ENCODE results near the gene ZBTB46. TPM values are rescaled to one million over a fixed set of nuclear protein-coding genes. Genes with fewer than 3 reads are reported as not detected.

The ZBTB46 gene
- total RNA-seq, 1 donor from 2014 or later: 9.0 TPM

DNA sequence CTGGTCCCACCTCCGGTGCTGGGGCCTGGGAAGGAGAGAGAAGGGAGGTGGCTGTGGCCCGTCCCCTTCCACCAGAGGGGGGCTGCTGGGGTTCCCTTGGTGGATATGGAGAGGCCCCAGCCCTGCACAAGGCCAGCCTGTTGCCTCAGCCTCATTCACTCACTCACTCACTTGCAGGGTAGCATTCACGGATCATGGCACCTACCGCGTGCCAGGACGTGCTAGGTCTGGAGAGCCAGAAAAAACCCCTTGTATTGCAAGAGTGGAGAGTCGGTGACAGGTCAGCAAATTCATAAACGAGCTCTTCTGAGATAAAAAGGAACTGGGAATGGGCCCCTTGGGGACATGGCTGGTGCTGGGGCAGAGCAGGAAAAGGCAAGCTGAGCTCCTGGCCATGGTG is 6.4 kb upstream of the ZBTB46 start:
- DNase-seq (ENCODE audit: low spot score): no peak

DNA sequence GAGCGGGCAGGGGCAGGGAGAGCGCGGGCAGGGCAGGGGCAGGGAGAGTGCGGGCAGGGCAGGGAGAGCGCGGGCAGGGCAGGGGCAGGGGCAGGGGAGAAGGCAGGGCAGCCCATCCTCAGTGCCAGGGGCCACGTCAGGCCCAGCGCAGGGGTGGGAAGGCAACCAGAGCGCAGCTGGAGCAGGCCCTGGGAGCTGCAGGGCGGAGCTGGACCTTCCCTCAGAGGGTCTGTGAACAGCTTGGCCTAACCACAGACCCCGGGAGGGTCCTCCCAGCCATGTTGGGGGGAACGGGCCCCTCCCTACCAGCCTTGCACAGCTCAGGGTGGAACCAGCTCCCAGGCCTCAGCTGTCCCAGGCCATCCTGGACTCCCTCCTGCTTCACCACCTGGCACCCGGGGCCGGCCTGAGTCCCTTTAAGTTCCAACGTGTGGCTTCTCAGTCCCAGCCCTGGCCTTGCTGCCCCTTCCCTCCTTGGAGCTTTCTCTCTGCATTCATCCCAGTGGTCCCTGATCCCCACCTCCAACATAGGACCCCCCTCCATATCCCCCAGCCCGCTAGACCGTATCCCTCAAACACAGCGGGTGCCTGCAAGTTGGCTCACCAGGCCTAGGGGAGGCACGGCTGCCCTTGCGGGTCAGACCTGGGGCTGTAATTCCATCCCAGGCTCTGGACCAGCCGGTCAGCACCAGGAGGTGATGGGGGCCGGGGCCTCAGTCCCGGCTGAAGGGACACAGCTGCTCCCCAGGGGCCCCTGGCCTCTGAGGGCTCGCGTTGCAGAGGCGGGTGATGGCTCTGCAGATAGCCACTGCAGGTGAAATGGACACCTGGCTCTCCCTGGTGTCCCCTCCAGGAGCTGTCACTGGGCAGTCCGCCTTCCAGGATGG is 5.6 kb upstream of the ZBTB46 start:
- DNase-seq (ENCODE audit: low spot score): no peak

DNA sequence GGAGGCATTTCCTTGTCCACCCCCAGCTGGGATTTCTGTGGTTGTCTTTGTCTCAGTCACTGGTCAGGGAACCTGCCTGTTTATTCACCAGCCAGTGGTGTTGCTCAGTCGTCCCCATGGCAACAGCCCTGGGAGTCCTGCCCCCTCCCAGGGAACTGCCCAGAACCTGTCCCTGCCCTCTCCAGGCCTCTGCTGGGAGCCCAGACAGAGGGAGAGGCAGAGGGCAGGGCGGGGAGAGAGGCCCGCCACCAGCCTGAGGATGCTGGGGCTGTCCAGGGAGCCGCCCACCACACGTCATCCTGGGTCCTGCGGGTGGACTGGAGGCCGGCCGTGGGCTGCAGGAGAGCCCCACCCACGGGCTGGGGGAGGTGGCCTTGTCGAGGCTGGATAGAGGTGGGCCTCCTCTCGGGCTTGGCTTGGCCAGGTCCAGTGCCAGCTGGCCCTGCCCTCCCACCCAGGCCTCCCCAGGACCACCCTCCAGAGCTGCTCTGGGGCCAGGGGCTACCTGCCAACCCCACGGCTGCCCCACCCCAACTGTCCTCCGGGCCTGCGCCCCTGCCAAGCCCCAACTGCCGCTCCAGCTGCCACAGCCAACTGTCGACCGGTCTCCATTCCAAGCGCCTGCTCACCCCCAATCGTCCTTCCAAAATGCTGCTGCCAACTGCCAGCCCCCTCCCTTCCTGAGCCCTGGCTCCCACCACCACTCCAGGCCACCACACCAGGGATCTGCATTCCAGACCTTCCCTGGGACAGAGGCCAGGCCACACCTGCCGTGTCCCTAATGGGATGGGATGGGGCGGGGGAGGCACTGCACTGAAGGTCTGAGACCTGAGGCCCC is 4.2 kb upstream of the ZBTB46 start:
- peak; percentile 93 for DNase-seq (ENCODE audit: low spot score)

DNA sequence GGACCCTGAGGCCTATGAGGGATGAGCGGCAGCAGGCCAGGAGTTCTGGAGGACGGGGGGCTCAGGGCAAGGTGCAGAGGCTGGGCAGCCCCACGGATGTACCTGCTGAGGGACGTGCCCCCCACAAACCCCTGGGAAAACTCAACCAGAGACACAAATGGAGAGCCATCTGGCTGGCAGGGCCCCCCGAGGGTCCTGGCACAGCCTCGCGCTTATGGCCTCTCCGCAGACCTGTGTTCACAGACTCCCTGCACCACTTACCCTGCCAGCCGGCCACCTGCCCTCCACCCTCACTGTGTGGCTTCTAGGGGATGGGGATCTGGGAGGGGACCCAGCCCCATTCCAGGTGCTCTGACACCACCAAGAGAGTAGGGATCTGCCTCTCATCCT is 3.4 kb upstream of the ZBTB46 start:
- DNase-seq (ENCODE audit: low spot score): no peak

DNA sequence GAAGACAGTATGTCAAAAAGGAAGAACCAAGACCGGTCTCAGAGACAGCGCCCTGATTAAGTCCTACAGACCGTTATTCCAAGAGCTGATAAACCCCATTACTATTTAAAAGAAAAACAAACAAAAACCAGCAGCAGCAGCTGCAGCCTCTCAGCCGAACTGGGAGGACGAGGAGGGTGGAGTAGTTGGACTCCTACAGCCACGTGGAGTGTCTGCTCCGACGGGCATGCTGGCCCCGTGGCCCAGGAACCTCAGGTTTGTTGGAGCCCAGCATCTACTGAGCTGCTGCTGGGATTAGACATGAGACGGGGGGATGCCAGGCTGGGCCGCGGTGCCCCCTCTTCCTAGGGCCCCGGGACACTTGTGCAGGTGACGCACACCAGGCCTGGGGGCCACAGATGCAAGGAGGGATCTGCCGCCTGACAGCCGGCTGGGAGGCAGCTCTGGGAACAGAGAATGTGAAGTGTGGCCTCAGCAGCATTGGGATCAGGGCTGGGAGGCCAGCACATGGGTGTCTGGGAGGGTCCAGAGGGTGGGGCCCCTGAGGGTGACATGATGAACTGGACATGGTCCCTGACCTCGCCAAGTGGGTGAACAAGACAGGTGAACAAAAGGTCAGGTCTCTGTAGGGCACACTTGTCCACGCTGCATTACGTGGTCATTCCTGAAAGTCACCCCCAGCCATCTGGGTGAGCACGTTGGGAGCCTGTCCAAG is 2.9 kb upstream of the ZBTB46 start:
- no peak for DNase-seq (ENCODE audit: low spot score)

DNA sequence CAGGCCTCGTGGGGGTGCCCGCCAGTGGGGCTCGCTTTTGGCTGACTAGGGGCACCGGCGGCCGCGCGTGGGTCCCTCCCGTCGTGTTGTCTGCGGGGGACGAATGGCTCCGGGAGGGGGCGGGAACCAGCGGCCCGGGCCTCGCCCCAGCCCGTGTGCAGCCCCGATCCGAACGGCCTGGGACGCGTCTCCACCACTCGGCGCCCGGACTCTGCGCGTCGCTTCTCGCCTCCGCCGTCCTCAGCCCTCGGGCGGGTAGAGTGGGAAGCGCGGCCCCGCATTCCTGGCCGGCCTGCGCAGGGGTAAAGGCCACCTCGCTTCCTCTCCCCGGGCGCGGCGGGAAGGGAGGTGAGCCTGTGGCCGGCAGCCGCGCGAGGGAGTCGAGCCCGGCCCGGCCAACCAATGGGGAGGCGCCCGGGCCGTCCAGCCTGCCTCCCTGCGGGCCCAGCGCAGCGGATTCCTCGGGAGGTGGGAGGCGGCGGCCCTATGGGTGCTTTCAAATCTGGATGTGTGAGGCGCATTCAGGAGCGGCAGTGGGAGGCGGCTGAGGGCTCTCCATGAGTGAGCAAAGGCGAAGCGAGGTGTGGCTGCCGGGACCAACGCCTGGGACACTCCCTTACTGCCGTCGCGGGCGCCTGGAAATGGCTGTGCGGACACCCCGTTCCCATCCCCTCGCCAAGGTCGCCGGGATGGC is 1.1 kb upstream of the ZBTB46 start:
- no peak for DNase-seq (ENCODE audit: low spot score)

DNA sequence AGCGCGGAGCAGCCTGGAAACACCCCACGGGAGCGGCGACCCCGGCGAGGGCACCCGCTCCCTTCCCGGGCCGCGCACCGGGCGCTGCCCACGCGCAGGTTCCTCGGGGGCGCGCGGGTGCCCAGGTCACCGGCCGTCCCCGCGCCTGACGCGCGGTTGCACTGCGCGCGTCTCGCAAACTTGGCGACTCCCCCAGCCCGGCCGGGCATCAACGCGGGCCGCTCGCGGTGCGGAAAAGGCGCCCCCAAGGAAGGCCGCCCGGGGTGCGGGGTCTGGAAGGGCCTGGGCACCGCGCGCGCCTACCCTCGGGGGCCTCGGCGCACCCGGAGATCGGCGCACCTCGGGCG is 555 bp upstream of the ZBTB46 start:
- DNase-seq (ENCODE audit: low spot score): no peak

DNA sequence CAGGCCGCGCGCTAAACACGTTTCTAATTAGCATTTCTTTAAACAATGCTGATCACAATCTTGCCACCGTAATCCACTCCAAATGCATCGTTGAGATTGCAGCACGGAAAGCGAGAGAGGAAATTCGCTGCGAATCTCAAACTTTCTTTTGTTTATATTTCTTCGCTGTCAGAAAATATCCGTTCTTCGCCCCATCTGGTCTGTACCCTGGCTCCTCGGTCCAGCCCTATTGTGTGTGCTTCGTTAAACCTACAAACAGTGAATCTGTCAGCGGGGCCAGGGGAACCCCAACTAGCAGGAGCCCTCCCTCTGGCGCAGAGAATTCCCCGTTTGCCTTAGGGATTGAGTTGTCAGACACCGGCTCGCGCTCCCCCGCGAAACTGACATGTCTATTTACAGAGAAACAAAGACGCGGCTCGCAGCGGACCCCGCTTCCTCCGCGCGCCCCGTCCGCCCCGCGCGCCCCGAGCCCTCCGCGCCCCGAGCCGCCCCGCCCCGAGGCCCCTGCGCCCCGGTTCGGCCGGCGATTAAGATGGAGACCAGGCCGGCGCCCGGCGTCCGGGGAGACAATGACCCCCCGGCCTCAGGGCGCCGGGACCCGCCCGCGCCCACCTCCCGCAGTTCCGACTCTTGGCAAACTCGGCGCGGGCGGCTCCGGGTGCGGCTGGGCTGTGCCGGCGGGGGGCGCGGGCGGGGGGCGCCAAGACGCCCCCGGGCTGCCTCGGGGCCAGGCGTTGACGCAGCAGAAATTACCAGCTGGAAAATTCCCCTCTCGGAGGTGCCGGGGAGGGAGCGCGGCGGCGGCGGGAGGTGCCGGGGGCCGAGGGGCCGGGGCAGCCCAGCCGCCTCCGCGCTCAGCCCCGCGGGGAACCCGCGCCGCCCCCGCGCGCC is 874 bp downstream of the ZBTB46 start:
- no peak for DNase-seq (ENCODE audit: low spot score)

DNA sequence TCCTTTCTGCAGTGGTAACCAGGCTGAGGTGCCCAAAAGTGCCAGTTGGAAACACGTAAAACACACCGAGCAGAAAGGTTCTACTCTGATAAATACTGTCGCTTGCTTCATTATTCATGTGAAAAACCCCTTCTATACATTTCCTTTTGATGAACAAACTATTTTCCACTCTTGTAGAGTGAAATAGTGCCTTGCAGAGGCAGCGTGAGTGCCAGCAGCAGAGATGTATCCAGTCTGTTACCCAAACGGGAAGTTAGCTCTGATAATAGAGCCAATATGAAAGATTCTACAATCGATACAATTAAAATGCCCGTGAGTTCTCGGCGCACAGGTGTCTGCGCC is 1.5 kb downstream of the ZBTB46 start:
- no peak for DNase-seq (ENCODE audit: low spot score)

DNA sequence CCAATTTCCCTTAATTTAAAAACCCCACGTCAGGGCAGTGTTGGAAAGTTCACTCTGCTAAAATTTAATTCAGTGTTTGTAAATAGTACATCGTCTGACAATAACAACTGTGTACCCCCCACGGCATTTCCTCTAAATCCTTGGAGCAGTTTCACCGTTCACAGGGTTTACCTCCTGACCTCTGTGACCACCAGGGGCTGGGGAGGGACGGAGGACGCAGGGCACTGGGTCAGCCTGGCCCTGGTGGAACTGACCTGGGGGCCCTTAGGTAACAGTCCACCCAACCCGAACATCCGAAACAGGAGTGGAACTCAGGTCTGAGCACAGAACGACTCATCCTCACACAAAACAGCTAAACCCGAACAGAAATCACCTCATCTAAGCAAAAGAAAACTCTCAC is 2.1 kb downstream of the ZBTB46 start:
- no peak for DNase-seq (ENCODE audit: low spot score)

DNA sequence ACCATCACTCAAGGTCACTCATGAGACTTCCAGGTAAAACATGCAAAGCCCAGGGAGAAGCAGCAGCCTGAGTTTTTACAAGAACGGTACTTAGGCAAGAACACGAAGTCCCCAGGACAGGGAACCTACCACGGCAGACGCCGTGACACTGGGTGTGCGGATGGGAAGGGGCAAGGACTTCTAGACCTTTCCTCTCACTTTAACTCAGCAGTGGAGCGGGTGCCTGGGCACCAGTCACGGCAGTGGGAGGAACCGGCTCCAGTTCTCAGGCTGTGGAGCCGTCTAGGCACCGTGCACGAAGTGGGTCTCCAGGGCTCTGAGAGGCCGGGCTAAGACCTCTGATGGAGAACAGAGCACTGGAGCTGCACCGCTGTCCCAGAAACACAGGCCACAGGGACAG is 2.5 kb downstream of the ZBTB46 start:
- DNase-seq (ENCODE audit: low spot score): no peak

DNA sequence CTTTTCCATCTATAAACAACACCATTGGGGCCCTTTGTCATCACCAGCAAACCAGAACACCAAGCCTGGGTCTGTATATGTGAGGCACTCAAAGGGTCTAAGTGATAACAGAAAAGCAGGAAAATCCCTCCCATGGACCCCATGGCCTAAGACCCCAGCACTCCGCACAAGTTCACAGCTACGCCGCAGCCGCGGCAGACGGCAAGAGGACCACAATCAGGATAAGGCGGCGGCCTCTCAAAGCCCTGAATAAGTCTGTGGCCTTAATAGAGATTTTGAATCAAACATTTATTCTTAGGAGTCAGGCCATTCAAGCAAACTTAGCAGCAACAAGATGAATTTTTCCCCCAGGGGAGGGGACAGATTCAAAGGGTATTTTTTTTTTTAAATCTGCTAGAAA is 2.9 kb downstream of the ZBTB46 start:
- no peak for DNase-seq (ENCODE audit: low spot score)

DNA sequence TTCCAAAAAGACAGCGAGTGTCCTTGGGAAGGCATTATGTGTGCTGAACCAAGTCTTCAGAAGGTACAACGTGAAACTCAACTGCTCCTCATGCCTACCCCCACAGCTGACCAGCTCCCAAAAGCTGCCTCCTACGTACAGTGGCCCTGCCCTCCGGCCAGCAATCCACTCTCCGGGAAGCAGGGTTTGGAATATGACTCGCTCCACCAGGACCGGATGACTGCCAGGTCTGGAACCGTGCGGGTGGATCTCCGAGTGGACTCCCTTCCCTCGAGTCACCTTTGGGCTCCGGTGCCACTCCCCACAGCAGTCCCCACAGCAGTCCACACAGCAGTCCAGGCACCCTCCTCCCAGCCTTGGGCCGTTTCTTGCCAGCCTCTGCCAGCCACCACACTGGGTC is 4.3 kb downstream of the ZBTB46 start:
- DNase-seq (ENCODE audit: low spot score): no peak

DNA sequence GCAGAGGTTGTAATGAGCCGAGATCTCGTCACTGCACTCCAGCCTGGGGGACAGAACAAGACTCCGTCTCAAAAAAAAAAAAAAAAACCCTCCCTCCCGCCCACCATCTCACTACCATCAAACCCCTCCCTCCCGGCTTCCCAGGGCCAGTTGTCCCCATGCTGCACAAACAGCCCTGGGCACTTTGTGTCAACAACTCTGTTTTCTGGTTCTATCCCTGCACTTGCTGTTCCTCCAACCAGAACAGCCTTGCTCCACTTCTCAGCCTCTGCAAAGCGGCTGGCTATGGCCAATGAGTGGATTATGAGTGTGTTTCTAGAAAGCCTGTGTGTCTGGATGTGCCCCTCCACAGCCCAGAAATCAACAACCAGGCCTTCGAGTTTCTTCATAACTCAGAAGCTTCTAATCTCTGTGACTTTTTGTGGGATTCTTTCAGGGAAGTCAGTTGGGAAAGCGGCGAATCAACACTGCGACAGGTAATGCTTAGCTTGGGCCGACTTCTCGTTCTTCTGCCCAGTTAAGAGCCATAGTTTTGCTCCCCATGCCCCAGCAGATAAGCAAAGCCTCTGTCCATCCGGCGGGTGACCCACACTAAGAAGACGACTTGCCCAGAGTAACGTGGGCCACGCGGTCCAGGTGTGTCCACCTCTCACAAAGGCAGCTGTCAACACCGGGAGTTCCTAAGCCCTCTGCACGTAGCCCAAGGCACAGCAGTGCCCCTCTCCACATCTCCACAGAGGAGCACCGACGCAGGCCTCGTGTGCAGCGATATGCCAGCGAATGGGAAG is 5.5 kb downstream of the ZBTB46 start:
- no peak for DNase-seq (ENCODE audit: low spot score)

DNA sequence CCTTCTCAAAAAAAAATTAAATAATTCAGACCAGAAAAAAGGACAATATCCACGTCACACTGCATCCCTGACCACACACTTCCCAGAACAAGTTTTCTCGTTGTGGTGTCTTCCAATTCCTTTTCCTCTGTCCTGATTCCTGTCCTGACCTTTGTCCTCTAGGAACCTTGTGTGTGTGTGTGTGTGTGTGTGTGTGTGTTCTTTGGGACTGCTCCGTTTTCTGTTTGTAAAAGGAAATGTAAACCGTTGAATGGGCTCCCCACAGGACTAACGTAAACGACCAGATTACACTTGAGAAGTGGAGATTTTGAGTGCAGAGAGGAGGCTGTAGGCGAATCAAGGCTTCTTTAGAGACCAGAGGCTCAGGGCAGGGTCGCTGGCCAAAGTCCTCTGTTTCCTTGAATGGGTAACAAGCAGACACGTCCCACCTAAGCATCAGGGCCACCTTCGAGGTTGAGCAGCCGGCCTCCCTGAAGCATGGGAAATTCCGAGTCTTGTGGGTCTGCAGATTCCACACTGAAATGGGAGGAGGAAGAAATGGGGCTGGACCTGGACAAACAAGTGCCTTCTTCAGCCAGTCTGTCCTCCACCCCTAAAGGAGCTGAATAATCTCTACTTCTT is 7.3 kb downstream of the ZBTB46 start:
- DNase-seq (ENCODE audit: low spot score): no peak

DNA sequence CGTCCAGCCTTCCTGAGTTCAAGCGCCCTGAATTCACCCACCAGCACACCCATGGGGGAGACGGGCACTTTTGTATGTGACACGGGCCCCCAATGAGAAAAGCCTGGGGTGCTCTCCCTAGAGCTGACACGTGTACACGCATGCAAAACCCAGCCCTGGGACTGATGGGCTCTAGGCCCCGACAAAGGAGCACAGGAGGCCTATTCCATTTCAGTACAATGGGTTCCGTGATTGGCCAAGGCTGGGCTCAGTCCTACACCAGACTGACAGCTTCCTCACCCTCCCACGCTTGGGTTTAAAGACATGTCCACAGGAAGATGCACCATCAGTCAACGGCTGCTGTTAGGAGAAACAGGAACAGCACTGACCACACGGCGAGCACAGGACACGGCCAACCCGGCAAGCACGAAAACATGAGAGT is 8.8 kb downstream of the ZBTB46 start:
- no peak for DNase-seq (ENCODE audit: low spot score)

DNA sequence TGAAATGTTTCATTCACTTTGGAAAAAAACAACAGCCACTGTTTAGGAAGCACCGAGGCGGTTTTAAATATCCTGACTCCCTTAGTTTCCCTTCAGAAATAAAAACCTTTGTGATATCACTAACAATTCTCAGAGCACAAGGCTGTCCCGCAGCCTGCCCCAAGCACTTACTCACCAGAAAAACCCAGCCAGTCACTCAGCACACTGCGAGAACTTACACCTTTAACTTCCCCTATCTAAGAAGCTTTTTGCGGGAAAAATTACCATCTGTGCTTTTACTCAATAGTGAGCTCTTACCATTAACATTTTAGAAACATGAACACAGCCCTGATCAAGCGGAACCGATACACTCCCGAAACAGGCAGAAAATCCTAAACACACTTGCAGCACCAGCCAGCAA is 9.3 kb downstream of the ZBTB46 start:
- no peak for DNase-seq (ENCODE audit: low spot score)

DNA sequence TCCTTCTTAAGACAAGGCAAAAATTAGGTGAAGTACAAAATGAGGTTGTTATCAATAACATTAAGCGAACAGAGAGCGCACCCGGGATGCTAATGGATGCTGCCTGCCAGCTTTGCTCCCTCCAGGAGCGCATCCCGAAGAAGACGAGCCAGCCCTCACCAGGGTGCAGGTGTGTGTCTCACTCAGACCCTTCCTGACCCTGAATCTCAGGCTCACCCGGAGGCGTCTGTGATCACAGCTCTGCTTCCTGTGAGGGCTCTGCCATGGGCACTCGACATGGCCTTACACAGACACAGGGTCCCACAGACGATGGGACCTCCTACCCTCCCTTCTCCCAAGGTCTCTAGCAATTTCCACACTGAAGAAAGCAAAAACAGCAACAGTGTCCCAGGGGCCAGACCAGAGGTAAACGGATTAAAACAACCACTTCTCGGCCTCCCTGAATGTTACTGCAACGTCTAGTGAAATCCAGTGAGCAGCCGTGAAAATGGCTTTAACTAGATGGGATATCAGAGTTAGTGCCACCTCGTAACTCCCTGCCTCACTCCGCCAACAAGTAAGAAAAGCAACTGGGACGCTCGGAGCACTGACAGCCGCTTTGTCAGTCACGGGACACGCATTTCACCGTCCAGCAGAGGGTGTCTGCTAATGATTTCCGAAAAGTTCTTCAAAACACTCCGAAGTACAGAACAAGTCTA is 11.7 kb downstream of the ZBTB46 start:
- DNase-seq (ENCODE audit: low spot score): no peak

DNA sequence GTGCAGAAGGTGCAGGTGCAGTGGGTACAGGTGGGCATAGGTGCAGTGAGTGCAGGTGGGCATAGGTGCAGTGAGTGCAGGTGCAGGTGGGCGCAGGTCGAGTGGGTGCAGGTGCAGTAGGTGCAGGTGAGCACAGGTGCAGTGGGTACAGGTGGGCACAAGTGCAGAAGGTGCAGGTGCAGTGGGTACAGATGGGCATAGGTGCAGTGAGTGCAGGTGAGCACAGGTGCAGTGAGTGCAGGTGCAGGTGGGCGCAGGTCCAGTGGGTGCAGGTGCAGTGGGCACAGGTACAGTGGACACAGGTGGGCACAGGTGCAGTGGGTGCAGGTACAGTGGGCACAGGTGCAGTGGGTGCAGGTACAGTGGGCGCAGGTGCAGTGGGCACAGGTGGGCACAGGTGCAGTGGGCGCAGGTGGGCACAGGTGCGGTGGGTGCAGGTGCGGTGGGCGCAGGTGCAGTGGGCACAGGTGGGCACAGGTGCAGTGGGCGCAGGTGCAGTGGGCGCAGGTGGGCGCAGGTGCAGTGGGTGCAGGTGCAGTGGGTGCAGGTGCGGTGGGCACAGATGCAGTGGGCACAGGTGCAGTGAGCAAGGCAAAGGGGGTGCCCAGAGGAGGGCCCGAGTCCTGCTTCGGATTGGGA is 15.3 kb downstream of the ZBTB46 start:
- no peak for DNase-seq (ENCODE audit: low spot score)

Measured in mucosa of gallbladder (tissue), 1 donor.